ENCODE measurements around the gene GP9.

The GP9 gene

DNA sequence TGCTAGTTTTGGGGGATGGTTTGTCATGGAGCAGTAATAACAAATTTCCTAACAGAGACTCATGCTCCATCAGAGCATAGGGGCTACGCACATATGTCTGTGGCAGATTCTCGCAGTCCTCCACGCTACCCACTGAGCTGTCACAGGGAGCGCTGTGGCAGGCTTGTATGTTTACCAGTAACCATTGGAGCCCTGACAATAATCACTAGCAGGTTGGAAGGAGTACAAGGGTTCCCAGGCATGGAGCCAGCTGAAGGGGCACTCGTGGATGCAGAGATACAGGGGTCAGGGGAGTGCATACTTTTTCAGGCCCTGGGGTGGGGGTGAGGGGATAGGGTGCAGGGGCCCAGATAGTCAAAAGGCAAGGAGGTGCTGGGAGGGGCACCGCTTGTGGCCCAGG lies 7.9 kb upstream of the GP9 start:
- H3K4me2 ChIP-seq (ENCODE audit: low read depth, low read length, poor library complexity, severe bottlenecking) = peak overlapping the region; percentile 74
- TF ChIP-seq CTCF (conservative IDR thresholded peaks at IDR 0.05; ENCODE audit: low read length) (no peak), EZH2phosphoT487 (IDR thresholded peaks at IDR 0.05; ENCODE audit: borderline replicate concordance) (no peak)
- no peak overlapping the region for H3K4me3 ChIP-seq (ENCODE audit: low read length, poor library complexity, severe bottlenecking)
- no peaks in the 10 kb centered on the region for H3K27me3 ChIP-seq (ENCODE audit: insufficient read depth, low read length, poor library complexity, severe bottlenecking)
- H3K9ac ChIP-seq (ENCODE audit: low read depth, low read length, poor library complexity, severe bottlenecking) = peak overlapping the region; percentile 54
- no peaks in the 10 kb centered on the region for H3K36me3 ChIP-seq (ENCODE audit: insufficient read depth, low read length)
- H3K9me3 ChIP-seq (ENCODE audit: insufficient read depth, low read depth, low read length) = peaks cover 7% of the 10 kb centered on the region; the same call in 1 of the 2 replicates
- no peaks in the 10 kb centered on the region for H3F3A ChIP-seq (ENCODE audit: low read depth)
- H4K20me1 ChIP-seq (ENCODE audit: insufficient read depth, low read length, poor library complexity, severe bottlenecking) = no peaks in the 10 kb centered on the region
- no peaks in the 10 kb centered on the region for H3K9me2 ChIP-seq (replicated peaks; ENCODE audit: low read depth, low read length)
- no peaks in the 10 kb centered on the region for H3K79me2 ChIP-seq (ENCODE audit: insufficient read depth, low read length)
- H3K4me1 ChIP-seq (ENCODE audit: insufficient read depth, low read length, poor library complexity, severe bottlenecking) = peaks cover 4% of the 10 kb centered on the region
- H2AFZ ChIP-seq (ENCODE audit: low read length) = no peak overlapping the region; the same call in 1 of the 2 replicates

- Histone ChIP-seq H3K9ac (ENCODE audit: low read depth, low read length, poor library complexity, severe bottlenecking) (no peak overlapping the region), H3F3A (ENCODE audit: low read depth) (no peaks in the 10 kb centered on the region), H3K4me1 (ENCODE audit: insufficient read depth, low read length, poor library complexity, severe bottlenecking) (peaks cover 4% of the 10 kb centered on the region), H3K4me2 (ENCODE audit: low read depth, low read length, poor library complexity, severe bottlenecking) (no peak overlapping the region), H3K9me3 (ENCODE audit: insufficient read depth, low read depth, low read length) (no peaks in the 10 kb centered on the region), H3K9me2 (replicated peaks; ENCODE audit: low read depth, low read length) (no peaks in the 10 kb centered on the region), H3K36me3 (ENCODE audit: insufficient read depth, low read length) (no peaks in the 10 kb centered on the region), H3K79me2 (ENCODE audit: insufficient read depth, low read length) (no peaks in the 10 kb centered on the region), H3K4me3 (ENCODE audit: low read length, poor library complexity, severe bottlenecking) (no peak overlapping the region), H3K27me3 (ENCODE audit: insufficient read depth, low read length, poor library complexity, severe bottlenecking) (no peaks in the 10 kb centered on the region), H4K20me1 (ENCODE audit: insufficient read depth, low read length, poor library complexity, severe bottlenecking) (no peaks in the 10 kb centered on the region), H2AFZ (ENCODE audit: low read length) (no peak overlapping the region)
- TF ChIP-seq CTCF (conservative IDR thresholded peaks at IDR 0.05; ENCODE audit: low read length) (no peak), EZH2phosphoT487 (IDR thresholded peaks at IDR 0.05; ENCODE audit: borderline replicate concordance) (no peak)
Observed at GRCh38 chr3:129054605-129055104, 5.9 kb upstream of the GP9 start.

- H3K4me1 ChIP-seq (ENCODE audit: insufficient read depth, low read length, poor library complexity, severe bottlenecking) = peaks cover 4% of the 10 kb centered on the region
- TF ChIP-seq EZH2phosphoT487 (IDR thresholded peaks at IDR 0.05; ENCODE audit: borderline replicate concordance) = no peak
- no peak for TF ChIP-seq CTCF (conservative IDR thresholded peaks at IDR 0.05; ENCODE audit: low read length)
Observed at GRCh38 chr3:129056451-129057173, 4.0 kb upstream of the GP9 start.

More at GRCh38 chr3:129056451-129057173, 4.0 kb upstream of the GP9 start:
- Histone ChIP-seq H4K20me1 (ENCODE audit: insufficient read depth, low read length, poor library complexity, severe bottlenecking) (no peaks in the 10 kb centered on the region), H3K9me3 (ENCODE audit: insufficient read depth, low read depth, low read length) (no peaks in the 10 kb centered on the region), H3K4me2 (ENCODE audit: low read depth, low read length, poor library complexity, severe bottlenecking) (no peak overlapping the region), H2AFZ (ENCODE audit: low read length) (0 out of 2 replicates have a peak overlapping the region, but pooled peaks have one; percentile 25), H3K79me2 (ENCODE audit: insufficient read depth, low read length) (no peaks in the 10 kb centered on the region), H3K4me3 (ENCODE audit: low read length, poor library complexity, severe bottlenecking) (no peak overlapping the region), H3K9me2 (replicated peaks; ENCODE audit: low read depth, low read length) (no peaks in the 10 kb centered on the region), H3K9ac (ENCODE audit: low read depth, low read length, poor library complexity, severe bottlenecking) (no peak overlapping the region), H3K27me3 (ENCODE audit: insufficient read depth, low read length, poor library complexity, severe bottlenecking) (no peaks in the 10 kb centered on the region), H3F3A (ENCODE audit: low read depth) (no peaks in the 10 kb centered on the region), H3K36me3 (ENCODE audit: insufficient read depth, low read length) (no peaks in the 10 kb centered on the region)

All from Loucy (cell line).